GM20431 (cell line): ENCODE data around the gene MAST3.

Experiments
- in situ Hi-C: fragments of 300-500 bp; cut with MseI, MboI; formaldehyde crosslinking; loops from one replicate; pipeline ENCODE4 v1.15.0; 2020; ENCODE audit warnings: low sequenced_read_pairs; ENCODE audit not compliant: unreplicated experiment

MAST3 gene

DNA sequence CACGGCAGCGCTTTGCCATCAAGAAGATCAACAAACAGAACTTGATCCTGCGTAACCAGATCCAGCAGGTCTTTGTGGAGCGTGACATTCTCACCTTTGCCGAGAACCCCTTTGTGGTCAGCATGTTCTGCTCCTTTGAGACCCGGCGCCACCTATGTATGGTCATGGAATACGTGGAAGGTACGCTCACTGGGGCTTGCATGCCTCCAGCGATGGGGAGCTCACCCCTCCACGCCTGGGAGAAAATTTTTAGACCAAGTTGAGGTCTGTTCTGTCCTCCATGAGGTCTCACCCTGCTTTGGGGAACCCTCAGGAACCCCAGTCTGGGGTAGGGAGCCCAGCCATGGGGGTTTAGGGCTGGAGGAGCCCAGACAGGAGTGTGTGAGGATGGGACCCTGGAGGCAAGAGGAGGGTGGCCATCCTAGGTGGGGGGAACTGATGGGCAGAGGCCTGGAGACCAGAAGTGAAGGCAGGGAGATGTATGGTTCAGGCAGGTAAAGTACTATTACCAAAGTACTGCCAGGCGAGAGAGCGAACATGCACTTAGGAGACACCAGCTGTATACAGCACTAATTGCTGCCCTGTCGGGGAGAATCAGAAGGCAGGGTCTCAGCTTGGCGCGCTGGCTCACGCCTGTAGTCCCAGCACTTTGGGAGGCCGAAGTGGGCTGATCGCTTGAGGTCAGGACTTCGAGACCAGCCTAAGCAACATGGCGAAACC is 33.1 kb downstream of the MAST3 start:
- in situ Hi-C loops: no loop called here

DNA sequence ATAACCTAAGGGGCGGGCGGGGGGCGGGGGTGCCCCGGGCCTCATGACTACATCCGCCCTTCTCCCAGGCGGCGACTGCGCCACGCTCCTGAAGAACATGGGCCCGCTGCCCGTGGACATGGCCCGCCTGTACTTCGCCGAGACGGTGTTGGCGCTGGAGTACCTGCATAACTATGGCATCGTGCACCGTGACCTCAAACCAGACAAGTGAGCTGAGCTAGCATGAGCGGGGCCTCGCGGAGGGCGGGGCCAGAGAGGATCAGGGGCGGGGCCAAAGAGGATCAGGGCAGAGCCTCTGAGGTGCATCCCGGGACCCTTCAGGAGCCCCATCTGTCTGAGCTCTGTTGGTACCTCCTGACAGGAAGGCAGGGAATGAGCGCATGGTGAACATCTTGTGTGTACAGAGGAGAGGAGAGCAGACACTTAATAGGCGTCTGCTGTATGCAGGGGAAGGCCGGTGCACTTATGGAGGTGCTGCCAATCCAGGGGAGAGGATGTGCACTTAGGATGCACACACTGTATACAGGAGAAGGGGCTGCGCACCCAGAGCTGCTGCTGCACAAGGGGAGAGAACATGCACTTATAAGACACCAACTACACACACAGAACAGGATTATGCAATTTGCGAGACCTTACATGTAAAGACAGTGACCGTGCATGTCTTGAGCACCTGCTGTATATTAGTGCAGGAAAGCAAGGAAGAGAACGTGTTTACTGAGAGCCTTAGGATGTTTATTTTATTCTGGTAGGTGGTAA is 34.4 kb downstream of the MAST3 start:
- in situ Hi-C loops: no loop called here

DNA sequence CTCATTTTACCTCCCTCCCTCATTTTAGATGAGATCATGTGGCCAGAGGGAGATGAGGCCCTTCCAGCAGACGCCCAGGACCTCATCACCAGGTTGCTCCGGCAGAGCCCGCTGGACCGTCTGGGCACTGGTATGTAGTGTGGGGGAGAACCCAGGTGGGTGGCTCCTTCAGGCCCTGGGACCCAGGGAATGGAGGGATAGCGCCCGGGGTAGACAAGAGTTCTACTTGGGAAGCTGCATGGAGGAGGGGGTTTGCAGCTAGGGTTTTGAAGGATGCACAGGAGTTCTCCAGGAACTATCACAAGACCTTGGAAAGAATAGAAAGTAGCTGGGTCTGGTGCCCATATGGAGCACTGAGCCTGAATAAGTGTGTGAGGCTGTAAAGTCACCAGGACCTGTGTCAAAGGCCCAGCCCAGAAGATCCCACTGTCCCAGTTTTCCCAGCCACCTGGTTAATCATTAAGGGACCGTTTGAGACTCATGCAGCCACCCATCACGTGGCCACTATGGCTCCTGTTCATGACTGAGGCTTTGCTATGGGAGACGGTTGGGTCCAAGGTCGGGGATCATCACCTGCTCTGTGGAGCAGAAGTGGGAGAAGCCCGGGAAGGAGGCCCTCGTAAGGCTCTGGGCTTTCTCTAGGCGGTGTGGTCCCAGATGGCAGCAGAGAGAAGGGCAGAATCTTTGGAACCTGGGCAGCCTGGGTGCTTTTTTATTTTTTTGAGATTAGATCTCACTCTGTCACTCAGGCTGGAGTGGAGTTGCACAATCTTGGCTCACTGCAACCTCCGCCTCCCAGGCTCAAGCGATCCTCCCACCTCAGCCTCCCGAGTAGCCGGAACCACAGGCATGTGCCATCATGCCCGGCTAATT is 38.4 kb downstream of the MAST3 start:
- in situ Hi-C loops: no loop called here

DNA sequence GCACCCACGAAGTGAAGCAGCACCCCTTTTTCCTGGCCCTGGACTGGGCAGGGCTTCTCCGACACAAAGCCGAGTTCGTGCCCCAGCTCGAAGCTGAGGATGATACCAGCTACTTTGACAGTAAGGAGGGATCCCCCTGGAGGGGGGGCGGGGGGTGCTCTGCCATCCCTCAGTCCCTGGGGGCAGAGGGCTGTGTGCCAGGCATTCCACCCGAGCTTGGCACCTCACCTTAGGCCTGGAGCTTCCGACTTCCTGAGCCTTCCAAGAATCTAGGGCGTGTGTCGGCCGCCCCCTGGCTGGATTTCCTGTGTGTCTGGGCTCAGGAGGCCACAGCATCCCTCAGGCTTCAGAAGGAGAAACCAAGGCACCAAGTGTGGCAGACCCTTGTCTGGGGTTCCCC is 39.7 kb downstream of the MAST3 start:
- in situ Hi-C loops: no loop called here

DNA sequence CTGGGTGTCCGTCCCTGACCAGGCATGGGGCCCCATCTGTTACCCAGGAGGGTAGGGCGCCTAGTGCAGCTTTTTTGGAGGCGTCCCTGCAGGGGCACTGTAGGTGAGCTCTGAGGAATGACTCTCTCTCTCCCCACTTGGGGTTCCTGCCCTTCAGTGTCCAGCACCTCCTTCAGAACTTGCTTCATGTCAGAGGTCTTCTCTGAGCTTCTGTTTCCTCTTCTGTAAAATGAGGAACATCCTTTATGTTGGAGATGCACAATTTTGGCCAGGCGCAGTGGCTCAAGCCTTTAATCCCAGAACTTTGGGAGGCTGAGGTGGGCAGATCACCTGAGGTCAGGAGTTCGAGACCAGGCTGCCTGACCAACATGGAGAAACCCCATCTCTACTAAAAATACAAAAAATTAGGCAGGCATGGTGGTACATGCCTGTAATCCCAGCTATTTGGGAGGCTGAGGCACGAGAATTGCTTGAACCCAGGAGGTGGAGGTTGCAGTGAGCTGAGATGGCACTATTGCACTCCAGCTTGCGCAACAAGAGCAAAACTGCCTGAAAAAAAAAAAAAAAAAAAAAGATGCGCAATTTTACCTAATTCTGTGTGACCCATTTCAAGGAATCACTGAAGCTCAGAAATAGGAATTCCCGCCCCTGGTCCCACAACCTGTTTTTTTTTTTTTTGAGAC is 40.2 kb downstream of the MAST3 start:
- in situ Hi-C loops: no loop called here

DNA sequence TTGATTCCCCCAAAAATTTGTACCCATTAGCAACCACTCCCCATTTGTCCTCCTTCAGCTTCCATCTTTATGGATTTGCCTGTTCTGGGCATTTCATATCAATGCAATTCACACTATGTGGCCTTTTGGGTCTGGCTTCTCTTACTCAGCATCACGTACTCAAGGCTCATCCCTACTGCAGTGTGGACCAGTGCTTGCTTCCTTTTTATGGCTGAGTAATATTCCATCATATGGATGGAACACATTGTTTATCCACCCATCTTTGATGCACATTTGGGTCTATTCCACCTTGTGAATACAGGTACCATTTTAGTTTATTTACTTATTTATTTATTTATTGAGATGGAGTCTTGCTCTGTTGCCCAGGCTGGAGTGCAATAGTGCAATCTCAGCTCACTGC is 42.9 kb downstream of the MAST3 start:
- in situ Hi-C loops: no loop called here

DNA sequence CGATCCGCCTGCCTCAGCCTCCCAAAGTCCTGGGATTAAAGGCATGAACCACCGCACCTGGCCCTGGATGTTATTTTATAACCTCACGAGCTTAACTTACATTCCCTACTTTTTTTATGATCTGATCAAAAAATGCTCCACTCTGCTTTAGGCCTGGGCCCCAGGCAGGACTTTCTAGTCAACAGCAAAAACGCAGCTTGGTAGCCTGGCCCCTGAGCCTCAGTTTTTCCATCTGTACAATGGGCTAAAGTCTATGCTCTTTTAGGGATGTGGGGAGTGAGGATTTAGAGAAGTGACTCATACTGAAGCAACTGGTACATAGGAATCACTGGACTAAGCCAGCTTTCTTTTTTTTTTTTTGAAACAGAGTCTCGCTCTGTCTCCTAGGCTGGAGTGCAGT is 43.5 kb downstream of the MAST3 start:
- in situ Hi-C loops: no loop called here

DNA sequence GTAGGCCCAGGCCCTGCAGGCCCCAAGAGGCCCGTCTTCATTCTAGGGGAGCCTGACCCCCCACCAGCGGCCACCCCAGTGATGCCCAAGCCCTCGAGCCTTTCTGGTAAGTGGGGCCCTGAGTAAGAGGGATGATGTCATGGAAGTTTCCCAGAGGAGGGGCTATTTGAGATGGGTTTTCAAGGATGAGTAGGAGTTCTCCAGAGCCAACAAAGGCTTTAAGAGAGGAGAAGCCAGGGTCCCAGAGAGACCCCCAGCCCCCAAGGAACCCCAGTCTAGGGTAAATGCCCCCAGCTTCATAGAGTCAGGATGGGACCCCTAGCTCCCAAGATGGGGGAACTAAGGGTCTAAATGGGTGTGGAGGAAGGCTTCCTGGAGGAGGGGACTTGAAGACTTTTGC is 46.3 kb downstream of the MAST3 start:
- in situ Hi-C loops: no loop called here

DNA sequence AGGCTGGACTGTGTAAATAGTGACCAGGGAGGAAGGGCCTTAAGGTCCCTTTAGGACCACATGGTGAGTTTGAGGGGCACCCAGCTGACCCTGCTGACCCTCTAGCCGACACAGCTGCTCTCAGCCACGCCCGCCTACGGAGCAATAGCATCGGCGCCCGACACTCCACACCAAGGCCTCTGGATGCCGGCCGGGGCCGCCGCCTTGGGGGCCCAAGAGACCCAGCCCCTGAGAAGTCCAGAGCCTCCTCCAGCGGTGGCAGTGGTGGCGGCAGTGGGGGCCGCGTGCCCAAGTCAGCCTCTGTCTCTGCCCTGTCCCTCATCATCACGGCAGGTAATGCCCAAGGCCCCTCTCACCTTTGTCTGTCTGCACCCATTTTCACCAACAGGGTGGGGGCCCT is 46.8 kb downstream of the MAST3 start:
- in situ Hi-C loops: no loop called here

DNA sequence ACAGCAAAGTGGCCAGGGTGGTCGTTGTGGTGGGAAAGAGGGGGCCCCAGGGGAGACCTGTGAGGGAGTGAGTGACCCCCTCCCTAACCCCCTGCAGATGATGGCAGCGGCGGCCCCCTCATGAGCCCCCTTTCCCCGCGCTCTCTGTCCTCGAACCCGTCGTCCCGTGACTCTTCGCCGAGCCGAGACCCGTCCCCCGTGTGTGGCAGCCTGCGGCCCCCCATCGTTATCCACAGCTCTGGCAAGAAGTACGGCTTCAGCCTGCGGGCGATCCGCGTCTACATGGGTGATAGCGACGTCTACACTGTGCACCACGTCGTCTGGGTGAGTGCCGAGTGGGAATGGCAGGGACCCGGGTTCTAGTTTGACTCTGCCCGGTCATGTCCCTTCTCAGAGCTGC is 47.3 kb downstream of the MAST3 start:
- in situ Hi-C loops: no loop called here

DNA sequence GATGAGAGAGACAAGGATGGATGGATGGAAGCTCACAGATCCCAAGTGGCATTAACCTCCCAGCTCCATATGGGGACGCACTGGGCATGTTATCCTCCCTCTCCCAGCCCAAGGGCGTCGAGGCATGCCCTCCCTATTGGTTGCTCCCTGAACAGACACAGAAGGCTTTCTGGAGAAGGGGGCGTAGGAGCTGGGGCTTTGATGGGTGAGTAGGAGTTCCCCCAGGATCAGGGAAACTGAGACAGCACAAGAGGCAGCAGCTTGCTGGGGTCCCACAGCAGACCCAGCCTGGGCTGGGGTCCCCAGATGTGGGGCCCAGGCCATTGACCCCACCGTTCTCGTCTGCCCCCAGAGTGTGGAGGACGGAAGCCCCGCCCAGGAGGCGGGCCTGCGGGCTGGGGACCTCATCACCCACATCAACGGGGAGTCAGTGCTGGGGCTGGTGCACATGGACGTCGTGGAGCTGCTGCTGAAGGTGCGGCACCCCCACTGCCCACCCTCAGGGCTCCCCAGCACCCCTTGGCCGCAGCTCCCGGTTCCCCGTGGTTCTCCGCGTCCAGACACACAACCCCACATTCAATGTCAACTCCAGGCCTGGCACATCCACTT is 47.9 kb downstream of the MAST3 start:
- in situ Hi-C loops: no loop called here

DNA sequence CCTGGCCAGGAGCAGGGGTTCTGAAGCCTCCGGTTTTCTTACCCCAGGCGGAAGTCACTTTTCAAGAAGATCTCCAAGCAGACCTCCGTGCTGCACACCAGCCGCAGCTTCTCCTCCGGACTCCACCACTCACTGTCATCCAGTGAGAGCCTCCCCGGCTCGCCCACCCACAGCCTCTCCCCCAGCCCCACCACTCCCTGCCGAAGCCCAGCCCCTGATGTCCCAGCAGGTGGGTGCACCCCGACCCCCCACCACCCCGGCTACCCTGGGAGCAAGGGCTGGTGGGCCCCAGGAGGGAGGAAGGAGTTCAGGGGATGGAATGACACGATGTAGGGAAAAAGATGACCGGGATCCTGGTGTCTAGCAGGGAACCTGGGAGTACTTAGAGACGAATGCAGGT is 49.8 kb downstream of the MAST3 start:
- in situ Hi-C loops: no loop called here

DNA sequence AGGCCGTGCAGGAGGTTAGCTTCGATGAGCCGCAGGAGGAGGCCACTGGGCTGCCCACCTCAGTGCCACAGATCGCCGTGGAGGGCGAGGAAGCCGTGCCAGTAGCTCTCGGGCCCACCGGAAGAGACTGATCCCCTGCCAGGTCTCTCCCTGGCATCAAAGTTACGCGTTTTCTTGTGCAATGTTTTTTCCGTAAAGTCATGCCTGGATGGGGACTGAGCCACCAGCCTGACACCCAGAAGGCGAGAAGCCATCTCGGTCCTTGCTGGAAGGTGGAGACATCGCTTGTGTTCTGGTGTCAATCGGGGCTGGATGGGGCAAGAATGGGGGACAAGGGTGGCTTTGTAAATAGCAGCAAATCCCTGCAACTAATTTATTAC is 52.0 kb downstream of the MAST3 start:
- in situ Hi-C loops: no loop called here

DNA sequence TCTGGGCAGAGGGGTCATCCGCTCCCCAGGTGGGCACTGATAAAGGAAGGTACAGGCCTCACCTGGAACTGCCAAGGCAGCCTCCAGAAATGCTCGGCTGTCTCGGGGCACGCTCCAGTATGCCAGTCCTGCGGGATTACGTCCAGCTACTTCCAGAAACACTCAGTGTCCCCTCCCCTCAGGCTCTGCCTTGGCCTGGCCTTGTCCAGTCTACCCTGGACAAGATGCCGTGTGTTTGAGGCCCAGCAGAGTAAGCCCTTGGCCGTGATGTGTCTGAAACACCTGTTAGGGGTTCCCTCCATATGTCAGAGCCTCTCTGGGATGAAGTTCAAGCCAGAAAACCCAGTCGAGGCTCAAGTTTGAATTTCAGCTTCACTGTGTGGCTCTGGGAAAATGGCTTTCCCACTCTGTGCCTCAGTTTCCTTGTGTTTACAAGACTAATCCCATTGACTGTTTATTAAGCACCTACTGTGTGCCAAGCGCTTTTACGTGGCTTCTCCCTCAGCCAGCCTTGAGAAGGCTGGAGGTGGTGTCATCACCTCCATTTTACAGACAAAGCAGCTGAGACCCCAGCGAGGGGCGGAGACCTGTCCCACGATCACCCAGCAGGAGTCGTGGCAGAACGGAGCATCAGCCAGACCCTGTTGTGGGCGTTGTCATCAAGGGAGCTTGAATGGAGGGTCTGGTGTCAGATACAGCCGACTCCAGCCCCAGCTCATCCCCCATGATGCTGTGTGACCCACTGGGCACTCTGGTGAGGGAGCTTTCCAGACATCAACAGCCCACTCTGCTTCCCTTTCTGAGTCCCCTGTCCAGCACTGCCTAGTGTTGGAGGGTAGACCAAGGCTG is 53.4 kb downstream of the MAST3 start:
- in situ Hi-C loops: no loop called here

DNA sequence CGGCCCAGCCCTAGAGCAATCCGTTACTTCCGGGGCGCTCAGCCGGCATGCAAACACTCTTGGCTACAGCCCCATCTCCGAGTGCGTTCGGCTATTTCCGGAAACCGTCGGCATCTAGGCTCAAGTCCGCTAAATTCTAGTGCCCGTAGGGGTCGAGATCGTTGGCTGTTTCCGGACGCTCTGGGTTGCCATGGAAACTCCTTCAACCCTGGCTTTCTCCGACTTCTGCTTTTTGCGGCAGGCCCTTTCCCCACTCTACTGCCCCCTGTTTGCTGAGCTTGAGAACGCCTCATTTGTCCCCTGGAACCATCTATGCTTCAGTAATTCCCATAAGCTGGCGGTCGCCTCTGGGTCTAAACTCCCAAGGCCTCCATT is 54.9 kb downstream of the MAST3 start:
- in situ Hi-C loops: no loop called here

DNA sequence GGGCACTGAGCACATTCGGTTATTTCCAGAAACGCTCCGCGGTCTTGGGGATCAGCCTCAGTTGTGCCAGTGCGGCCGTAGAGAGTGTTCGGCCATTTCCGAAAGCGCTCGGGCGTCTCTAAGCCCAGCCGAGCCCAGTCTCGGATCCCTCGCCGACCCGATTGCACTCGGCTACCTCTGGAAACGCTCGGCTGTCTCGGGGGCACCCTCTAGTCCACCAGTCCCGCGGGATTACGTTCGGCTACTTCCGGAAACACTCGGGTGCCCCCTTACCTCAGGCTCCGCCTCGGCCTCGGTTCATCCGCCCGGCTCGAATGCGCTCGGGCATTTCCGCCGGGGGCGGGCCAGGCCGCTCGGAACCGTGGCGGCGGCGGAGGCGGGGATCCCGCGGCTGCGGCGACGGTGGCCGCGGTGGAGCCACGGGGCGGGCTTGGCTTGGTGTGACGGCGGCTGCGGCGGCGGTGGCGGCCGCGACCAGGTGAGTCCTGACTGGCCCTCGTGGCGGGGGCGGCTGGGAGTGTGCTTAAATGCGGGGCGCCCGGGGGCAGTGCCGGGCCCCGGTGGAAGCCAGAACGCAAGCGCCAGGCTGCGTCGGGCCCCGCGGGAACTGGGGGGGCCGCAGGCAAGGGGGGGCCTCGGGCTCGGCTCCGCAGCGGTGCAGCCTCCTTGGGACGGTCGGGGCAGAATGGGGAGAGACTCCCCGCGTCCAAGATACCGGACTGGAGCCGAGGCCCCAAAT is 55.4 kb downstream of the MAST3 start, which contains the start of gene PIK3R2:
TSS of gene PIK3R2 (plus strand) at position 347 of the 739 bp plus-strand sequence. CDS start 2,717 bp downstream, outside the sequence.
- in situ Hi-C loops: no loop called here

DNA sequence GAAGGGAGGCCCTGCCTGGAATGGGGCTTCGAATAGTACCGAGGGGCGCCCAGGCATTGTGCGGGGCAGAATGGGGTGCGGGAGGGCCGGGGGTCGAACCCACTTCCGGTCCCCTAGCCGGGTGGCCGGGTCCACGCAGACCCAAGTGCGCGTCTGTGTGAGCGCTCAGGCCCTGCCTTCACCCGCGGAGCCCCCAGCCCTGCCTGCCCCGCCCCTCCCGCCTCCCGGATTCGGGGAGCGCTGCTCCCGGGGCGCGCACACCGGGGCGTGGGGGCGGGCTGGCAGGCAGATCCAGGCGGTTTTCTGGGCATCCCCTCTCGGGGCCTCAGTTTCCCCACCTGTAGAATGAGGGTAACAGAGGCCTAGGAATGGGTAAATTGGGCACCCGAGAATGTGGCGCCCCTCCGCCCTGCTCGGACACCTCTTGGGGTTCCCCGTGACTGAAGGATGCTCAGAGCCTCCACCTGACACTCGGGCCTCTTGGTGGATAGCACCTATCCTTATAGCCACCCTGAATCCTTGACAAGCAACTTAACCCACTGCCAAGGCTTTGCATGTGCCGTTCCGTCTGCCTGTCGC is 56.1 kb downstream of the MAST3 start:
- in situ Hi-C loops: no loop called here
